22Rv1 (cell line): ENCODE results near the gene ZFP92.

Experiments used
- H3K27ac ChIP-seq: fragments of 450-650 bp; 2 replicates; pipeline ENCODE4 v1.5.1; 2017
- CTCF ChIP-seq: fragments of 450-650 bp; IDR thresholded peaks from 2 replicates; pipeline ENCODE4 v1.5.1; 2017; ENCODE audit warnings: mild to moderate bottlenecking
- ZFX ChIP-seq: fragments of 450-650 bp; IDR thresholded peaks from 2 replicates; pipeline ENCODE4 v1.6.1; 2017; ENCODE audit warnings: antibody characterized with exemption, borderline replicate concordance

ZFP92 gene

DNA sequence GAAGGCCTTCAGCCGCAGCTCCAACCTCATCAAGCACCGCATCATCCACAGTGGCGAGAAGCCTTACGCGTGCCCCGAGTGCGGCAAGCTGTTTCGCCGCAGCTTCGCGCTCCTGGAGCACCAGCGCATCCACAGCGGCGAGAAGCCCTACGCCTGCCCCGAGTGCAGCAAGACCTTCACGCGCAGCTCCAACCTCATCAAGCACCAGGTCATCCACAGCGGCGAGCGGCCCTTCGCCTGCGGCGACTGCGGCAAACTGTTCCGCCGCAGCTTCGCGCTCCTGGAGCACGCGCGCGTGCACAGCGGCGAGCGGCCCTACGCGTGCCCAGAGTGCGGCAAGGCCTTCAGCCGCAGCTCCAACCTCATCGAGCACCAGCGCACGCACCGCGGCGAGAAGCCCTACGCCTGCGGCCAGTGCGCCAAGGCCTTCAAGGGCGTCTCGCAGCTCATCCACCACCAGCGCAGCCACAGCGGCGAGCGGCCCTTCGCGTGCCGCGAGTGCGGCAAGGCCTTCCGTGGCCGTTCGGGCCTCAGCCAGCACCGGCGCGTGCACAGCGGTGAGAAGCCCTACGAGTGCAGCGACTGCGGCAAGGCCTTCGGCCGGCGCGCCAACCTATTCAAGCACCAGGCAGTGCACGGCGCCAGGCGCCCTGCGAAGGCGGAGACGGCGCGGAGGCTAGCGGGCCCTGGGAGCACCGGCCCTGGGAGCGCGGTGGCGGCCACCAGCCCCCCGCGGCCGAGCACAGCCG lies 9.8 kb downstream of the ZFP92 start:
- H3K27ac ChIP-seq = no peak overlapping the region
- TF ChIP-seq ZFX = no peak
- TF ChIP-seq CTCF = no peak

DNA sequence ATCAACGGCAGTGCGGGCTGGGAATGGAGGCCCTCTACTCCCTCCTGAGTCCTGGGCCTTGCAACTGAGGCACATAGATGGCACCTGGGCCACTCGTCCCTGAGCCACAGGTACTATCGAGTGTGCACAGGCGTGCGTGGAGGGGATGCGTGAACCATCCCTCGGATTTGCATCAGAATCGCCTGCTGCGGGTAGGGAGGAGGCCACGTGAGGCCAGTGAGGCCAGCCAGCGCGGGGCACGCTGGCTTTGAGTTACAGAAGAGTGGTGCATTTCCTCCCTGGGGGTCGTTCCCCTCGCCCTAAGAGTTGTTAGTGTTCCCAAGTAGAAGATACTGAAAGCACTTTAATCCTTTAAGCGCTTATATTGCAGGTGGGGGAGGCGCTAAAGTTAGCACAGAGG lies 10.6 kb downstream of the ZFP92 start:
- no peak for TF ChIP-seq CTCF
- TF ChIP-seq ZFX = no peak

DNA sequence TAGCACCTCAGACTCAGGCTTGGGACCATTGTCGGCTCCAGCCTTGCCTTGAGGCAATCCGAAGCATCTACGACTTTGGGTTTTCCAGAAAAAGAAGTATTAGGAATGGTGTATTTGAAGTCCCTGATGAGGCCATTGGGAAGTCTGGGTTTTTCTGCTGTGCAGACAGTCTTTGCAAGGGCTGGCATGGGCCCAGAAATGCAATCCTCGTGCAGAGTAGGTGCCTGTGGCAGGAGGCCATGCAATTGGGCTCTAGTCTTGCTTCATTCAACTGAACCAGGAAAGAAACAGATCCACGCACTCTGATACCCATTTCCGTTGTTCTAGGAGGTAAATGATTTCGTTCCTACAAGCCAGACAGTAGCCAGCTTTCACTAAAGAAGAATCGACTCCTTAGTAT lies 12.4 kb downstream of the ZFP92 start:
- no peak overlapping the region for H3K27ac ChIP-seq
- TF ChIP-seq CTCF (no peak), ZFX (no peak)

More for the DNA sequence above, 10.6 kb downstream of the ZFP92 start:
- H3K27ac ChIP-seq = no peak overlapping the region

GRCh38 chrX:153426204-153426603 lies 14.9 kb downstream of the ZFP92 start:
- H3K27ac ChIP-seq = no peak overlapping the region
- TF ChIP-seq CTCF = no peak
- no peak for TF ChIP-seq ZFX

DNA sequence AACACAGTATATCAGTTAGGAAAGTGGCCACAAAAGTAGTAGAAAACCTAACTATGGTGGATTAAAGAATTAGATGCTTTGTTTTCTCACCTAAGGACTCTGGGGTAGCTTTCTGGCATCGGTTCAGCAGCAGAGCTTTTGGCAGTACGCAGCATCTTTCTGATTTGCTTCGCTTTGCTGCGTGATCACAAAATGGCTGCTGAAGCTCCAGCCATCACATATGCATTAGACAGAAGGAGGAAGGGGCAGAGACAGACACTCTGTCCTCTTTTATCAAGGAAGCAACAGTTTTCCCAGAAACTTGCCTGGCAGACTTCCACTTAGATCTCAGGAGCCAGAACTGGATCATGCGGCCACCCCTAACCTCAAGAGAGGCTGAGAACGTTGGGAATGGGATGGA lies 19.5 kb downstream of the ZFP92 start:
- TF ChIP-seq CTCF (no peak), ZFX (no peak)
- no peak overlapping the region for H3K27ac ChIP-seq

DNA sequence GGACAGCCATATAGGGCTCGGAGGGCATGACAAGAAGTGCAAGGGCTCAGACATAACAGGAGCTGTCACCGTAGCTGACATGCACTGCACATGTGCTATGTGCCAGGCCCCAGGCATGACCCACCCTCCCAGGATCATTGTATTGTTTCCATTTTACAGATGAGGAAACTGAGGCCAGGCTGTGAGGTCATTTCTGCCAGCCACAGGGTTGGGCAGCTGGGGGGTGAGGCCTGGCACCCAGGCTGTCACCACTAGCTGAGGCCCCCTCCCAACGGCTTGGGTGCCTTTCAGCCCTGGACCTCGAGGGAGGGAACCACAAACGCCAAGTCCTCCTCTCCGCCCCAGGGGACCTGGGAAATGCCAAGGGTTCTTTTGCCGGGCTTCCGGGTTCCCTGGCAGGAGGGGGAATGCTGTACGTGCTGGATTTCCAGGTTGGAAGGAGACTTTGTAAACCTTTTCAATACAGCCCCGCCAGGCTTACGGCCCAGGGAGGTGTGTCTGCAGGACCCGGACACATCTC lies 21.9 kb downstream of the ZFP92 start:
- no peak overlapping the region for H3K27ac ChIP-seq
- TF ChIP-seq CTCF (no peak), ZFX (no peak)

- no peak overlapping the region for H3K27ac ChIP-seq
- TF ChIP-seq ZFX = no peak
- no peak for TF ChIP-seq CTCF
Observed at GRCh38 chrX:153433781-153434285, 22.6 kb downstream of the ZFP92 start.
